ENCODE data around the gene PLEKHF1.

GRCh38 chr19:29618434-29618833, 46.8 kb upstream of the PLEKHF1 start:
- TF ChIP-seq, protein P1, sequence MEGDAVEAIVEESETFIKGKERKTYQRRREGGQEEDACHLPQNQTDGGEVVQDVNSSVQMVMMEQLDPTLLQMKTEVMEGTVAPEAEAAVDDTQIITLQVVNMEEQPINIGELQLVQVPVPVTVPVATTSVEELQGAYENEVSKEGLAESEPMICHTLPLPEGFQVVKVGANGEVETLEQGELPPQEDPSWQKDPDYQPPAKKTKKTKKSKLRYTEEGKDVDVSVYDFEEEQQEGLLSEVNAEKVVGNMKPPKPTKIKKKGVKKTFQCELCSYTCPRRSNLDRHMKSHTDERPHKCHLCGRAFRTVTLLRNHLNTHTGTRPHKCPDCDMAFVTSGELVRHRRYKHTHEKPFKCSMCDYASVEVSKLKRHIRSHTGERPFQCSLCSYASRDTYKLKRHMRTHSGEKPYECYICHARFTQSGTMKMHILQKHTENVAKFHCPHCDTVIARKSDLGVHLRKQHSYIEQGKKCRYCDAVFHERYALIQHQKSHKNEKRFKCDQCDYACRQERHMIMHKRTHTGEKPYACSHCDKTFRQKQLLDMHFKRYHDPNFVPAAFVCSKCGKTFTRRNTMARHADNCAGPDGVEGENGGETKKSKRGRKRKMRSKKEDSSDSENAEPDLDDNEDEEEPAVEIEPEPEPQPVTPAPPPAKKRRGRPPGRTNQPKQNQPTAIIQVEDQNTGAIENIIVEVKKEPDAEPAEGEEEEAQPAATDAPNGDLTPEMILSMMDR (IDR thresholded peaks at IDR 0.05) = no peak
- no peak for TF ChIP-seq POLR2A (IDR thresholded peaks at IDR 0.05)
